ENCODE measurements around the gene AWAT2. TPM values are rescaled to one million over a fixed set of nuclear protein-coding genes. Genes with fewer than 3 reads are reported as not detected.

The AWAT2 gene
- total and polyA plus RNA-seq, 2 experiments from 2014 or later: not detected

DNA sequence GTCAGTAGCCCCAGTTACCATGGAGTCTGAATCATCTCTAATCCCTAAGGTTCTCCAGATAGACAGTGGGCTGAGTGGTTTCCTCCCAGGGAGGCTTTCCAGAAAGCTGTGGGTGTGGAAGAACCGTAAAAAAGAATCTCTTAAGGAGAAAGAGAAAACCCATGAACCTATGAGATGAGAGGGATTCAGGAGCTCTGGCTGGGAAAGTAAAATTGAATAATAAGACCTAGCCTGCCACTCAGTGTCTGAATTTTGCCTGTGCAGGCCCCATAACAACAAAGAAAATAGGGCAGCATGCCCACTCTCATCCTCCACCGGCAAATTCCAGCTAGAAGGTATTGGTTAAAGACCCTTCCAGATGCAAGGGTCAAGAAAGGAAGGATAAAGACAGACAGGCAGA is 16.9 kb downstream of the AWAT2 start (continued):
- TF ChIP-seq, protein P1, sequence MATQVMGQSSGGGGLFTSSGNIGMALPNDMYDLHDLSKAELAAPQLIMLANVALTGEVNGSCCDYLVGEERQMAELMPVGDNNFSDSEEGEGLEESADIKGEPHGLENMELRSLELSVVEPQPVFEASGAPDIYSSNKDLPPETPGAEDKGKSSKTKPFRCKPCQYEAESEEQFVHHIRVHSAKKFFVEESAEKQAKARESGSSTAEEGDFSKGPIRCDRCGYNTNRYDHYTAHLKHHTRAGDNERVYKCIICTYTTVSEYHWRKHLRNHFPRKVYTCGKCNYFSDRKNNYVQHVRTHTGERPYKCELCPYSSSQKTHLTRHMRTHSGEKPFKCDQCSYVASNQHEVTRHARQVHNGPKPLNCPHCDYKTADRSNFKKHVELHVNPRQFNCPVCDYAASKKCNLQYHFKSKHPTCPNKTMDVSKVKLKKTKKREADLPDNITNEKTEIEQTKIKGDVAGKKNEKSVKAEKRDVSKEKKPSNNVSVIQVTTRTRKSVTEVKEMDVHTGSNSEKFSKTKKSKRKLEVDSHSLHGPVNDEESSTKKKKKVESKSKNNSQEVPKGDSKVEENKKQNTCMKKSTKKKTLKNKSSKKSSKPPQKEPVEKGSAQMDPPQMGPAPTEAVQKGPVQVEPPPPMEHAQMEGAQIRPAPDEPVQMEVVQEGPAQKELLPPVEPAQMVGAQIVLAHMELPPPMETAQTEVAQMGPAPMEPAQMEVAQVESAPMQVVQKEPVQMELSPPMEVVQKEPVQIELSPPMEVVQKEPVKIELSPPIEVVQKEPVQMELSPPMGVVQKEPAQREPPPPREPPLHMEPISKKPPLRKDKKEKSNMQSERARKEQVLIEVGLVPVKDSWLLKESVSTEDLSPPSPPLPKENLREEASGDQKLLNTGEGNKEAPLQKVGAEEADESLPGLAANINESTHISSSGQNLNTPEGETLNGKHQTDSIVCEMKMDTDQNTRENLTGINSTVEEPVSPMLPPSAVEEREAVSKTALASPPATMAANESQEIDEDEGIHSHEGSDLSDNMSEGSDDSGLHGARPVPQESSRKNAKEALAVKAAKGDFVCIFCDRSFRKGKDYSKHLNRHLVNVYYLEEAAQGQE (IDR thresholded peaks at IDR 0.05; ENCODE audit: unreplicated experiment): no peak
- no peak for TF ChIP-seq EZH2 (IDR thresholded peaks at IDR 0.05; ENCODE audit: low read depth, unreplicated experiment)
- TF ChIP-seq STAT1 (IDR thresholded peaks at IDR 0.05; ENCODE audit: unreplicated experiment): no peak
- no peak for TF ChIP-seq CREB1 (CRISPR knock-in tag; IDR thresholded peaks at IDR 0.05; ENCODE audit: low read depth)
- TF ChIP-seq JUNB (IDR thresholded peaks at IDR 0.05; ENCODE audit: unreplicated experiment): no peak

DNA sequence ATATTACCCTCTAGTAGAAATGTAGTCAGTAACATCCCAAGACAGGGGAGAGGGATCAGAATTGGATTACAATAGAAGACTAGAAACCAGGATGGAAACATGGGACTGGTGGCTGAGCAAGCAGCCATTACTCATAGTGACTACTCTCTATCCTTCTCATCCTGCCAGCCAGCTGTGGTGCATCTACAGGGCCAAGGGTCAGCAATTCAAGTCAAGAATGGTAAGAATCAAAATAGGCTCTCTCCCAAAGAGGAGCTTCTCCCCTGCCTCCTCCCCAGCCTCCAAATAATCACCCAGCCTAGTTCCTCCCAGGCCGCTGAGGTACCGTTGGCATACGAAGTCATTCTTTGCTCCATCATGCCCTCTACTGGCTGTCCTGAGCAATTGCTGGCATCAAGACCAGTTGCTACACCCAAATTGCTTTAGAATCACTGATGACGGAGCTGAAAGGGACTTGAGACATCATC is 19.4 kb downstream of the AWAT2 start:
- no peaks in the 10 kb centered on the region for H3K27me3 ChIP-seq (ENCODE audit: insufficient read depth)
- H3F3A ChIP-seq (replicated peaks; ENCODE audit: low read depth): no peaks in the 10 kb centered on the region
- no peaks in the 10 kb centered on the region for H3K36me3 Mint-ChIP-seq (ENCODE audit: low read depth)
- H4K20me1 ChIP-seq (replicated peaks; ENCODE audit: insufficient read depth): no peaks in the 10 kb centered on the region
- no peaks in the 10 kb centered on the region for H3K9me3 Mint-ChIP-seq
- H3K79me2 ChIP-seq (replicated peaks; ENCODE audit: insufficient read depth): no peaks in the 10 kb centered on the region
- H2AFZ ChIP-seq: no peak overlapping the region
- no peak overlapping the region for H3K27ac Mint-ChIP-seq
- no peaks in the 10 kb centered on the region for H3K9me2 ChIP-seq (ENCODE audit: insufficient read depth)
- ATAC-seq: peak; percentile 69
- H3K27ac ChIP-seq (ENCODE audit: low read depth): no peak overlapping the region
- H3K27me3 Mint-ChIP-seq (ENCODE audit: insufficient read depth, low read depth, poor library complexity): peaks cover 2% of the 10 kb centered on the region
- H3K4me1 ChIP-seq (ENCODE audit: insufficient read depth): no peaks in the 10 kb centered on the region; the same call in 1 of the 2 replicates
- H3K4me1 Mint-ChIP-seq: peaks cover 18% of the 10 kb centered on the region
- DNase-seq (ENCODE audit: low spot score): peak; percentile 70
- H3K36me3 ChIP-seq (ENCODE audit: insufficient read depth): no peaks in the 10 kb centered on the region
- H3K4me2 ChIP-seq: no peak overlapping the region
- TF ChIP-seq, protein P2, sequence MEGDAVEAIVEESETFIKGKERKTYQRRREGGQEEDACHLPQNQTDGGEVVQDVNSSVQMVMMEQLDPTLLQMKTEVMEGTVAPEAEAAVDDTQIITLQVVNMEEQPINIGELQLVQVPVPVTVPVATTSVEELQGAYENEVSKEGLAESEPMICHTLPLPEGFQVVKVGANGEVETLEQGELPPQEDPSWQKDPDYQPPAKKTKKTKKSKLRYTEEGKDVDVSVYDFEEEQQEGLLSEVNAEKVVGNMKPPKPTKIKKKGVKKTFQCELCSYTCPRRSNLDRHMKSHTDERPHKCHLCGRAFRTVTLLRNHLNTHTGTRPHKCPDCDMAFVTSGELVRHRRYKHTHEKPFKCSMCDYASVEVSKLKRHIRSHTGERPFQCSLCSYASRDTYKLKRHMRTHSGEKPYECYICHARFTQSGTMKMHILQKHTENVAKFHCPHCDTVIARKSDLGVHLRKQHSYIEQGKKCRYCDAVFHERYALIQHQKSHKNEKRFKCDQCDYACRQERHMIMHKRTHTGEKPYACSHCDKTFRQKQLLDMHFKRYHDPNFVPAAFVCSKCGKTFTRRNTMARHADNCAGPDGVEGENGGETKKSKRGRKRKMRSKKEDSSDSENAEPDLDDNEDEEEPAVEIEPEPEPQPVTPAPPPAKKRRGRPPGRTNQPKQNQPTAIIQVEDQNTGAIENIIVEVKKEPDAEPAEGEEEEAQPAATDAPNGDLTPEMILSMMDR (conservative IDR thresholded peaks at IDR 0.05; ENCODE audit: low read depth in 2 of 2): peak; percentile 66 to 81
- no peak for TF ChIP-seq POLR2AphosphoS5 (IDR thresholded peaks at IDR 0.05; ENCODE audit: low read depth)
- H3K4me3 Mint-ChIP-seq: no peak overlapping the region
- no peak overlapping the region for H3K4me3 ChIP-seq

DNA sequence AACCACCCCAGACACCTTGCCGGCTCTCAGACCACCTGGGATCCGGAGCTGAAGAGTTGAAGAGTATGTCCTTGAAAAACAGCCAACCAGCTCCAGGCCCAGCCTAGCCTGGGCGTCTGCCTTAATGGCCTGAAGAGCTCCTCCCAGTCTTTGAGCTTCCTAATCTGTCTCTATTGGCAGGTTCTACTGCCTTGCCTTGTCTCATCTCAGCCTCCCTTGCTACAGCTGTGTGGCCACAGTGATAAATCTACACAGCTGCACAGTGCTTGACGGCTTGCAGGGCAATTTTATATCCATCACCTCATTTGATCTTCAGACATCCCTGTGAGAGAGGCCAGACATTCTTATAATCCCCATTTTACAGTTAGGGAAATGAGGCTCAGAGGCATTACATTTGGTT is 19.9 kb downstream of the AWAT2 start:
- no peaks in the 10 kb centered on the region for H4K20me1 ChIP-seq (replicated peaks; ENCODE audit: insufficient read depth)
- no peaks in the 10 kb centered on the region for H3K9me2 ChIP-seq (ENCODE audit: insufficient read depth)
- no peak overlapping the region for H3K27ac ChIP-seq (ENCODE audit: low read depth)
- no peak overlapping the region for H2AFZ ChIP-seq
- no peaks in the 10 kb centered on the region for H3K36me3 ChIP-seq (ENCODE audit: insufficient read depth)
- no peak for DNase-seq (ENCODE audit: low spot score)
- H3K27me3 Mint-ChIP-seq (ENCODE audit: insufficient read depth, low read depth, poor library complexity): peaks cover 2% of the 10 kb centered on the region
- H3K79me2 ChIP-seq (replicated peaks; ENCODE audit: insufficient read depth): no peaks in the 10 kb centered on the region
- ATAC-seq: no peak
- H3K4me2 ChIP-seq: no peak overlapping the region
- no peak overlapping the region for H3K4me3 ChIP-seq
- H3K36me3 Mint-ChIP-seq (ENCODE audit: low read depth): no peaks in the 10 kb centered on the region
- peaks cover 18% of the 10 kb centered on the region for H3K4me1 Mint-ChIP-seq
- no peaks in the 10 kb centered on the region for H3K27me3 ChIP-seq (ENCODE audit: insufficient read depth)
- H3K4me1 ChIP-seq (ENCODE audit: insufficient read depth): no peaks in the 10 kb centered on the region; the same call in 1 of the 2 replicates
- no peaks in the 10 kb centered on the region for H3K9me3 Mint-ChIP-seq
- H3K27ac Mint-ChIP-seq: no peak overlapping the region
- H3K4me3 Mint-ChIP-seq: no peak overlapping the region
- no peaks in the 10 kb centered on the region for H3F3A ChIP-seq (replicated peaks; ENCODE audit: low read depth)
- TF ChIP-seq ZNF331 (CRISPR knock-in tag; IDR thresholded peaks at IDR 0.05; ENCODE audit: low read depth) (no peak), NANOG (IDR thresholded peaks at IDR 0.05; ENCODE audit: borderline replicate concordance) (no peak)
- TF ChIP-seq, protein P3, sequence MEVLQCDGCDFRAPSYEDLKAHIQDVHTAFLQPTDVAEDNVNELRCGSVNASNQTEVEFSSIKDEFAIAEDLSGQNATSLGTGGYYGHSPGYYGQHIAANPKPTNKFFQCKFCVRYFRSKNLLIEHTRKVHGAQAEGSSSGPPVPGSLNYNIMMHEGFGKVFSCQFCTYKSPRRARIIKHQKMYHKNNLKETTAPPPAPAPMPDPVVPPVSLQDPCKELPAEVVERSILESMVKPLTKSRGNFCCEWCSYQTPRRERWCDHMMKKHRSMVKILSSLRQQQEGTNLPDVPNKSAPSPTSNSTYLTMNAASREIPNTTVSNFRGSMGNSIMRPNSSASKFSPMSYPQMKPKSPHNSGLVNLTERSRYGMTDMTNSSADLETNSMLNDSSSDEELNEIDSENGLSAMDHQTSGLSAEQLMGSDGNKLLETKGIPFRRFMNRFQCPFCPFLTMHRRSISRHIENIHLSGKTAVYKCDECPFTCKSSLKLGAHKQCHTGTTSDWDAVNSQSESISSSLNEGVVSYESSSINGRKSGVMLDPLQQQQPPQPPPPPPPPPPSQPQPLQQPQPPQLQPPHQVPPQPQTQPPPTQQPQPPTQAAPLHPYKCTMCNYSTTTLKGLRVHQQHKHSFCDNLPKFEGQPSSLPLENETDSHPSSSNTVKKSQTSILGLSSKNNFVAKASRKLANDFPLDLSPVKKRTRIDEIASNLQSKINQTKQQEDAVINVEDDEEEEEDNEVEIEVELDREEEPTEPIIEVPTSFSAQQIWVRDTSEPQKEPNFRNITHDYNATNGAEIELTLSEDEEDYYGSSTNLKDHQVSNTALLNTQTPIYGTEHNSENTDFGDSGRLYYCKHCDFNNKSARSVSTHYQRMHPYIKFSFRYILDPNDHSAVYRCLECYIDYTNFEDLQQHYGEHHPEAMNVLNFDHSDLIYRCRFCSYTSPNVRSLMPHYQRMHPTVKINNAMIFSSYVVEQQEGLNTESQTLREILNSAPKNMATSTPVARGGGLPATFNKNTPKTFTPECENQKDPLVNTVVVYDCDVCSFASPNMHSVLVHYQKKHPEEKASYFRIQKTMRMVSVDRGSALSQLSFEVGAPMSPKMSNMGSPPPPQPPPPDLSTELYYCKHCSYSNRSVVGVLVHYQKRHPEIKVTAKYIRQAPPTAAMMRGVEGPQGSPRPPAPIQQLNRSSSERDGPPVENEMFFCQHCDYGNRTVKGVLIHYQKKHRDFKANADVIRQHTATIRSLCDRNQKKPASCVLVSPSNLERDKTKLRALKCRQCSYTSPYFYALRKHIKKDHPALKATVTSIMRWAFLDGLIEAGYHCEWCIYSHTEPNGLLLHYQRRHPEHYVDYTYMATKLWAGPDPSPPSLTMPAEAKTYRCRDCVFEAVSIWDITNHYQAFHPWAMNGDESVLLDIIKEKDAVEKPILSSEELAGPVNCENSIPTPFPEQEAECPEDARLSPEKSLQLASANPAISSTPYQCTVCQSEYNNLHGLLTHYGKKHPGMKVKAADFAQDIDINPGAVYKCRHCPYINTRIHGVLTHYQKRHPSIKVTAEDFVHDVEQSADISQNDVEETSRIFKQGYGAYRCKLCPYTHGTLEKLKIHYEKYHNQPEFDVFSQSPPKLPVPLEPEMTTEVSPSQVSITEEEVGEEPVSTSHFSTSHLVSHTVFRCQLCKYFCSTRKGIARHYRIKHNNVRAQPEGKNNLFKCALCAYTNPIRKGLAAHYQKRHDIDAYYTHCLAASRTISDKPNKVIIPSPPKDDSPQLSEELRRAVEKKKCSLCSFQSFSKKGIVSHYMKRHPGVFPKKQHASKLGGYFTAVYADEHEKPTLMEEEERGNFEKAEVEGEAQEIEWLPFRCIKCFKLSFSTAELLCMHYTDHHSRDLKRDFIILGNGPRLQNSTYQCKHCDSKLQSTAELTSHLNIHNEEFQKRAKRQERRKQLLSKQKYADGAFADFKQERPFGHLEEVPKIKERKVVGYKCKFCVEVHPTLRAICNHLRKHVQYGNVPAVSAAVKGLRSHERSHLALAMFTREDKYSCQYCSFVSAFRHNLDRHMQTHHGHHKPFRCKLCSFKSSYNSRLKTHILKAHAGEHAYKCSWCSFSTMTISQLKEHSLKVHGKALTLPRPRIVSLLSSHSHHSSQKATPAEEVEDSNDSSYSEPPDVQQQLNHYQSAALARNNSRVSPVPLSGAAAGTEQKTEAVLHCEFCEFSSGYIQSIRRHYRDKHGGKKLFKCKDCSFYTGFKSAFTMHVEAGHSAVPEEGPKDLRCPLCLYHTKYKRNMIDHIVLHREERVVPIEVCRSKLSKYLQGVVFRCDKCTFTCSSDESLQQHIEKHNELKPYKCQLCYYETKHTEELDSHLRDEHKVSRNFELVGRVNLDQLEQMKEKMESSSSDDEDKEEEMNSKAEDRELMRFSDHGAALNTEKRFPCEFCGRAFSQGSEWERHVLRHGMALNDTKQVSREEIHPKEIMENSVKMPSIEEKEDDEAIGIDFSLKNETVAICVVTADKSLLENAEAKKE (CRISPR knock-in tag; IDR thresholded peaks at IDR 0.05): no peak

Measured in GM23338 (cell line).